Esophagus mucosa (tissue), 1 donor: Measurements from ENCODE around the gene RINT1. TPM values are rescaled to one million over a fixed set of nuclear protein-coding genes. Genes with fewer than 3 reads are reported as not detected.

Source experiments
- ATAC-seq: fragments of 200-7000 bp; cut with Tn5 transposase; one replicate; pipeline ENCODE4 v1.9.1; 2020
- total RNA-seq: library from RNA; stranded (reverse); gene quantifications from one replicate; pipeline ENCODE4 v1.2.4, GENCODE V29; 2023
- donor health status: DM: yes; HTN: yes; CAD: no.

RINT1 gene
- total RNA-seq, 1 donor from 2014 or later, result 14.1 TPM

DNA sequence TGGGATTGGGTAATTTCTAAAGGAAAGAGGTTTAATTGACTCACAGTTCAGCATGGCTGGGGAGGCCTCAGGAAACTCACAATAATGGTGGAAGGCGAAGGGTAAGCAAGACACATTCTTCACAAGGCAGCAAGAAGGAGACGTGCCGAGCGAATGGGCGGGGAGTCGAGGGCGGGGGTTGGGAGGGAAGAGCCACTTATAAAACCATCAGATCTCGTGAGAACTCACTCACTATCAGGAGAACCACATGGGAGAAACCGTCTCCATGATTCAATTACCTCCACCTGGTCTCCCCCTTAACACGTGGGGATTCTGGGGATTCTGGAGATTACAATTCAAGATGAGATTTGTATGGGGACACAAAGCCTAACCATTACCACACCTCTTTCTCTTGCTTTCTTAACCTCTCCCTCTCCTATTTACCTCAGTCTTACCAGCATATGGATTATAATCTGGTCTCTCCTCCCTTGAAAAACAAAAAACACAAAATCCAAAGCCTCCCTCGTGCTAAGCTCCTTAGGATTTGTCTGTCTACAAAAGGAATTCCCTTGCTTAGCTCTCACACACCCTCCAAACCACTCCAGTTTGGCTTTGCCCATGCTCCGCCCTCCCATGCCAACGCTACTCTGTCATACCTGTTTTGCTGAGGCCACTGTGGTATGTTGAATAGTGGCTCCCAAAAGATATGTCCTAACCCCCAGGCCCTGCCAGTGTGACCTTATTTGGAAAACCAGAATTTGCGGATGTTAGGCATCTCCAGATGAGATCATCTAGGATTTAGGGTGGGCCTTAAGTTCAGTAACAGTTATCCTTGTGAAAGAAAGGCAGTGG is 68.9 kb downstream of the RINT1 start:
- ATAC-seq, result peak; percentile 88

DNA sequence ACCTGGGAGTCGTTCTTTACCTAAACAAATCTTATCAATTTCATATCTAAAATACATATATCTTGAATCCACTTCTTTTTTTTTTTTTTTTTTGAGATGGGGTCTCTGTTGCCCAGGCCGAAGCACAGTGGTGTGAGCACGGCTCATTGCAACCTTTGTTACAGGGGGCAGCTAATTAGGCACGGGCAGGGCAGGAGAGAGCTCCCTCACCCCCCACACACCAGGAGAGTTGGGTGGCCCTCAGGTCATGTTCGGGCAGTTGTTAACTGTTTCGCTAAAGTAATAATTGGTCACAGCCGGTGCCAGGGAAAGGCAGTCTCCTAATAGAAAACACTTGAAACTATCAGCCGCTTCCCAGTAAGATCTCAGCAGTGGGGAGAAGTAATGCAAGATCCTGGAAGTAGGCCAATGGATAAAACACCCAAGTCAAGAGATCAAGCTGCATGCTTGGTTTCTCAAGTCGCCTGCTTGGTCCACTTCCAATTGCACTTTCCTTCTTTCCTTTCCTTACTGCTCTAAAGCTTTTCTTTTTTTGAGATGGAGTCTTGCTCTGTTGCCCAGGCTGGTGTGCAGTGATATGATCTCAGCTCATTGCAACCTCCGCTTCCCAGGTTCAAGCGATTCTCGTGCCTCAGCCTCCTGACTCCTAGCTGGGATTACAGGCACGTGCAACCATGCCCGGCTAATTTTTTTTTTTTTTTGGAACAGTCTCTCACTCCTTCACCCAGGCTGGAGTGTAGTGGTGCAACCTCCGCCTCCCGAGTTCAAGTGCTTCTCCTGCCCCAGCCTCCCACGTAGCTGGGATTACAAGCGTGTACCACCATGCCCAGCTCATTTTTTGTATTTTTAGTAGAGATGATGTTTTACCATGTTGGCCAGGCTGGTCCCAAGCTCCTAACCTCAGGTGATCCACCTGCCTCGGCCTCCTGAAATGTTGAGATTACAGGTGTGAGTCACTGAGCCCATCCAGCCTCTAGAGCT is 70.6 kb downstream of the RINT1 start:
- no peak for ATAC-seq

DNA sequence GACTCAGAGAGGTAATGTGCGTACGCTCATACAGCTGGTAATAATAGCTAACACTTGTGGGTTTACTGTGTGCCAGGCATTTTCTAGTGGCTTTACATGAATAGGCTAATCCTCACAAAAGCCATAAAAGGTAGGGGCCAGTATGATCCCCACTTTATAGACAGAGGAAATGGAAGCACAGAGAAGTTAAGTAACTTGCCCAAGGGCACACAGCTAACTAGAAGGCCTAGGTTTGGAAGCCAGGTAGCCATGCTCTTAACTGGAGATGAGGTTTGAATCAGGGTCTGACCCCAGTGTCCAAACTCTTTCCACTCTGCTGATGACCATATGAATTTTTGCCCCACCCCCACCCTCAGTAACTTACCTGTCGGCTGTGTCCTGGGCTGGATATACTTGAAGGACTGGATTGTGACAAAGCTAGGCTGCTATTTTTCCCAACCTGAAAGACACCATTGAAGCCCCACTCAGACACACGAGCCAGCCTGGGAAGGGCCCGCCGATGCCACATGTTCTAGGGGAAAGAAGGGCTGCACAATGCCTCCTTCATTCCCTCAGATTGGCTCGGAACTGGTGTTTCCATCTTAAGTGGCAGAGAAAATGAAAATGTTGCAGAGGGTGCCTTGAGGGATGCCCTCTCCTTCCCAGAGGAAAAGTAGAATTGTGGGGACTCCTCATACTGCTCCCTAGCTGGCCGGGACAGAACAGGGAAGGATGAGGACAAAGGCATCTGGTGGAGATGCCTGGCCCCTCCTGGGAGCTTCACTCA is 78.3 kb downstream of the RINT1 start:
- ATAC-seq, result no peak

DNA sequence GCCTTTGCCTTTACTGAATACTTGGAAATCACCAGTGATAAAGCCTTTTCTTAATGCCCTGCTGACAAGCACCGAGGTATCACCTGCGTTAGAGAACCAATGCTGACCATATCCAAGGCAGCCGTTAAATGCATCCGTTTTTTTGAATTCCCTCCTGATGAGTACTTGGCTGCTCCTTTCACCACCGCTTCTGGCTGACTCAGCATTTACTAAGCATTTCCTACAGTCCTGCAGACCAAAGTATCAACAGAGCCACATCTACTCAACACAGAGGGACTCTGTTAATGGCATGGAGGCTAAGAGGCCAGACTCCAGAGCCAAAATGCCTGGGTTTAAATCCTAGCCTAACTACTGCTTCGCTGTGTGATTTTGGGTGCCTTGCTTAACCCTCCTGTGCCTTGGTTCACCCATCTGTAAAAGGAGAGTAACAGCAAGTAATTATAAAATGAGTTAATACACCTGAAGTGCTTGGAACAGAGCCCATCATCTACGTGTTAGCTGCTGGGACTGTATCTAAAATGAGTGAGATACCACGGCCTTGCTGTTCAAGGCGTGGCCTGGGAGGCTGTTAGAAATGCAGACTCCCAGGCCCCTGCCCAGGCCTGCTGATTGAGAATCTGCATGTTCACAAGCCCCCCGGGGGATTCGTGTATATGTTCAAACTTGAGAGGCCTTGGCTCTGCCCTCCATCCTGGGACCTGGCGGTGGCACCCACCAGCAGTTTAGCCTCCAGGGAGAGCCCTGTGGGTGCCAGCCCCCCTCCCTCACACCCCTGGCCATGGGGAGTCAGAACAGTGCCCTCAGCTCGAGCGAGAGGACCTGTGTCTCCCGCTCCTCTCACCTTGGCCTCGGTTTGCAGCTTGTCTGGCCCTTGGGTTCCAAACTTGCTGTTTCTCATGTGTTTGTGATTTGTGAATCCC is 80.1 kb downstream of the RINT1 start:
- no peak for ATAC-seq

- ATAC-seq, result no peak
Measured at GRCh38 chr7:105612806-105613205, 80.8 kb downstream of the RINT1 start.

DNA sequence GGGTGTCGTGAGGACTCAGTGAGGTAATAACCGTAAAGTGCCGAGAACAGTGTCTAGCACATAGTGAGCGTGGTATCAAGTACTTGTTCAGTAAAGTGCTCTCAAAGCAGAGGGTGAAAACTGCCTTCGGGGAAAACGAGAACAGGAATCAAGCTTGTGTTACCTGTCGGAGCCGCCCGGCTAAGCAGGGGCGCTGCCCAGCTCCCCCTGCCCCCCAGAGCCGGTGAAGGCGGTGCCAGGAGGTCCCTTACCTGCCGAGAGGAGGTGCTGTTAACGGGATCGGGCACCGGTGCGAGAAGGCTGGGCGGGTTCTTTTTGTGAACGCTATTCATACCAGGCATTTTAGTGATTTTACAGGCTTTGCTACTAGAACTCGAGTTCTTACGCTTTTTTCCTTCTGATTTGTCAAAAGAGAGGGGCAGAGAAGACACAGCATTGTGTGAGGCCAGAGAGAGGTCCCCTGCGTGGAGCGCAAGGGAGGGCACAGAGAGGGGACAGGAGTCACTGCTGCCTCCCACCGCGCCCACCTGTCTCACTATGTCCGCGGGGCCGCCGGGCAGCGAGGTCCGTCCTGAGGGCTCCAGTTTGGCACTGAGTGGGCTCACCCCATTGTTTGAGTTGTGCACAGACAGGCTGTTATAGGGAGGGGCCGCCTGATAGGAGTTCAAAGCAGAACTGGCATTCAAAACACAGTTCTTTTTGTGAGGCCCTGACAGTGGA is 81.8 kb downstream of the RINT1 start:
- ATAC-seq, result no peak

GRCh38 chr7:105614341-105614840 is 82.4 kb downstream of the RINT1 start:
- no peak for ATAC-seq

Other genes with a start within 250 kb of the RINT1 start
- gene SRPK2, start 143.3 kb upstream of the RINT1 start, total RNA-seq, result 31.6 TPM
- gene PUS7, start 9.9 kb upstream of the RINT1 start, total RNA-seq, result 12.1 TPM
- 0.20 TPM for gene EFCAB10, start 49.3 kb downstream of the RINT1 start, total RNA-seq